Measurements from ENCODE around the gene FAM83G.
"Not testable (repeated sequence)": the region's sequence is repeated elsewhere in the genome, so short reads cannot be mapped to it uniquely, and the experiment has no call there.

Gene FAM83G

DNA sequence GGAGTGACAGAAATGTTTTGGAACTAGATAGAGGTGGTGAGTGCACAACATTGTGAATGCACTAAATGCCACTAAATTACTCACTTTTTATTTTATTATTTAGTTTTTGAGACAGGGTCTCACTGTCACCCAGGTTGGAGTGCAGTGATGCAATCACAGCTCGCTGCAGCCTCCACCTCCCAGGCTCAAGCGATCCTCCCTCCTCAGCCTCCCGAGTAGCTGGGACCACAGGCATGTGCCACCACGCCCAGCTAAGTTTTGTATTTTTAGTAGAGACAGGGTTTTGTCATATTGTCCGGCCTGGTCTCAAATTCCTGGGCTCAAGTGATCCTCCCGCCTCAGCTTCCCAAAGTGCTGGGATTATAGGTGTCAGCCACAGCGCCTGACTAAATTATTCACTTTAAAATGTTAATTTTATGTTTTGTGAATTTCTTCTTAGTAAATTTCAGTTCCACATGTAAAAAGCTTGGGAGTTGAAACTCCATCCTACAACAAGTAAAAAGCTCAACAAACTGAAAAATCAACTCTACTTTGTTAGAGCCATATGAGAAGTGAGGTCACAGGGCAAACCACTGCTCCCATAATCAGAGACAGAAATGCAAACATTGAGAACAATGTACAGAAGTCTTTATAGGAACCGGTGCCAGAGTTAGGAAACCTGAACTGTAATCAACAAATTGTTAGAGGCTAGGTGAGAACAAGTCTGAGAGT is 66.4 kb downstream of the FAM83G start:
- Histone ChIP-seq H3K36me3 (ENCODE audit: insufficient read depth, insufficient read length, low read length) (no peaks in the 10 kb centered on the region), H3K9ac (ENCODE audit: insufficient read length, low read depth) (no peak overlapping the region), H3K27me3 (ENCODE audit: insufficient read depth, insufficient read length) (no peaks in the 10 kb centered on the region), H3K9me3 (ENCODE audit: insufficient read depth, low read length) (no peaks in the 10 kb centered on the region), H3K4me3 (ENCODE audit: insufficient read length, low read depth) (no peak overlapping the region), H3K4me1 (ENCODE audit: insufficient read depth, insufficient read length) (no peaks in the 10 kb centered on the region)
- DNase-seq (ENCODE audit: low read depth, low spot score) = no peak
- no peak for TF ChIP-seq ZNF274 (IDR thresholded peaks at IDR 0.05; ENCODE audit: low read depth, low read length)
- TF ChIP-seq SUZ12 (IDR thresholded peaks at IDR 0.05; ENCODE audit: extremely low read depth, insufficient read depth, insufficient read length) = no peak
- TF ChIP-seq YY1 (IDR thresholded peaks at IDR 0.05; ENCODE audit: insufficient read depth, insufficient read length) = no peak

DNA sequence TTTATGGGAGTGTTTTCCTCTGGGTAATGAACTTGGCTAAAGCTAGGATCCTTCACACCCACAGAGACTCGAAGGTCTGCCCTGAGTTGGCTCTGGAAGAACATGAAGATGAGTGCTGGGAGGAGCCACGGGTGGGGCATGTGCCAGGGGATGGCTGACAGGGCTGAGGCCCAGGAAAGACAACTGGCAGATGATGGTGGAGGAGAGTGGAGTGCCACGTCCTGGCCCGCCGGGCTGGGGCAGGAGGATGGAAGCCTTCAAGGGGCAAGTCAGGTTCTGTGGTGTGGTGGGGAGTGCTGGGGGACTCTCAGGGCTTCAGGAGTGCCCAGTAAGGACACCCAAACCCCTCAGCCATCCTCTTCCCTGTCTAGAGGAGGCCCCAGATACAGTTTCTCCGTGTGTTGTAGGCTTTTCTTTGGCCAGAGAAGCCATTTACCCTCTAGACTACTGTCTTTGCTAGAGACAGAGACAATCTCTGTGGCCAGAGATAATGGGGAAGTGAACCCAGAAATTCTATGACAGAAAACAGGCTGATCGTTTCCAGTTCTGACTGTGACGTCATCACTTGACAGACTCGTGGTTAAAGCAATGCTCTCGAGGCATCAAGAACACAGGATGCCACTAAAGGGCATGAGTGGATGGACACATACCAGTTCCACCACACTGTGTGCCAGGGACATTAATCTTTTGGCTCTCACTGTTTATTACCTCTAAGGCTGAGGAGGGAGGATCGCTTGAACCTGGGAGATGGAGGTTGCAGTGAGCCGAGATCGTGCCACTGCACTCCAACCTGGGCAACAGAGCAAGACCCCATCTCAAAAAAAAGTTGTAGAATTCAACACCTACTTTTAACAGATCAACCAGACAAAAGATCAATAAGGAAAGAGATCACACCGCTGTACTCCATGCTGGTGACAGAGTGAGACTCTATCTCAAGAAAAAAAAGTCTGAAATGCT is 71.2 kb downstream of the FAM83G start:
- DNase-seq (ENCODE audit: low read depth, low spot score) = no peak
- TF ChIP-seq SUZ12 (IDR thresholded peaks at IDR 0.05; ENCODE audit: extremely low read depth, insufficient read depth, insufficient read length) = no peak
- no peak for TF ChIP-seq YY1 (IDR thresholded peaks at IDR 0.05; ENCODE audit: insufficient read depth, insufficient read length)
- no peak for TF ChIP-seq ZNF274 (IDR thresholded peaks at IDR 0.05; ENCODE audit: low read depth, low read length)
- Histone ChIP-seq H3K4me1 (ENCODE audit: insufficient read depth, insufficient read length) (no peaks in the 10 kb centered on the region), H3K9me3 (ENCODE audit: insufficient read depth, low read length) (no peaks in the 10 kb centered on the region), H3K4me3 (ENCODE audit: insufficient read length, low read depth) (no peak overlapping the region), H3K9ac (ENCODE audit: insufficient read length, low read depth) (no peak overlapping the region), H3K36me3 (ENCODE audit: insufficient read depth, insufficient read length, low read length) (peaks cover 25% of the 10 kb centered on the region), H3K27me3 (ENCODE audit: insufficient read depth, insufficient read length) (no peaks in the 10 kb centered on the region)

DNA sequence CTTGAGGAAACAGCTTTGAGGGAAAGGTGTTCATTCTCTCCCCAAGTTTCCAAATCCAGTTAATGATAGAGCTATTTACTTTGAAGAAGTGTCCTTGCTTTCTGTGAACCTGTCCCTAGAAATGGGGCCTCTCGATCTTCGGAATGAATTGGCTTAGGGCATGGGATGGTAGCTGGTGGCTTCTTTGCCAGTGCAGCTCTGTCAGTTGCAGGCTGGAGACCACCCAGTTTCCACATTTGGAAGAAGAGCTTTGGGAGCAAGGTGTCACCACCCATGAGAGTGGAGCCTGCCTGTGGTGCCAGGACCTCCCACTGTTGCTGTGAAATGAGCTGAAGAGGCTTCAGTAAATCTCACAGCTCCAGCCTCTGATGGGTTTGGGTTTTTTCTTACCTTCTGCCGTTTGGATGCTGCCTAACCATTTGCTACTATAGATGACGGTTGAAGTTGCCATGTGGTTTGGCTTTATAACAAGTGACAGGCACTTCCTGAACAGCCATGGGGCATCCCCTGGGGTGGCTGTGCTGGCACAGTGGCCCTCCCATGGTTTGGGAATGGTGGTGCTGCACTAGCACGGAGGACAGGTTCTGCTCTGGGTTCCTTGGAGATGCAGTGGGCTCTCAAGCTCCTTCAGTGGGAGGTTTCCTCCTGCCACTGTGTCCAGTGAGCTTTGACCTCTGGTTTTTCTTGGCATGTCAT is 72.1 kb downstream of the FAM83G start:
- TF ChIP-seq SUZ12 (IDR thresholded peaks at IDR 0.05; ENCODE audit: extremely low read depth, insufficient read depth, insufficient read length) = no peak
- no peak for TF ChIP-seq YY1 (IDR thresholded peaks at IDR 0.05; ENCODE audit: insufficient read depth, insufficient read length)
- no peak for TF ChIP-seq ZNF274 (IDR thresholded peaks at IDR 0.05; ENCODE audit: low read depth, low read length)
- Histone ChIP-seq H3K36me3 (ENCODE audit: insufficient read depth, insufficient read length, low read length) (peaks cover 26% of the 10 kb centered on the region), H3K4me1 (ENCODE audit: insufficient read depth, insufficient read length) (no peaks in the 10 kb centered on the region), H3K27me3 (ENCODE audit: insufficient read depth, insufficient read length) (no peaks in the 10 kb centered on the region), H3K9me3 (ENCODE audit: insufficient read depth, low read length) (no peaks in the 10 kb centered on the region), H3K9ac (ENCODE audit: insufficient read length, low read depth) (no peak overlapping the region), H3K4me3 (ENCODE audit: insufficient read length, low read depth) (no peak overlapping the region)
- DNase-seq (ENCODE audit: low read depth, low spot score) = no peak

DNA sequence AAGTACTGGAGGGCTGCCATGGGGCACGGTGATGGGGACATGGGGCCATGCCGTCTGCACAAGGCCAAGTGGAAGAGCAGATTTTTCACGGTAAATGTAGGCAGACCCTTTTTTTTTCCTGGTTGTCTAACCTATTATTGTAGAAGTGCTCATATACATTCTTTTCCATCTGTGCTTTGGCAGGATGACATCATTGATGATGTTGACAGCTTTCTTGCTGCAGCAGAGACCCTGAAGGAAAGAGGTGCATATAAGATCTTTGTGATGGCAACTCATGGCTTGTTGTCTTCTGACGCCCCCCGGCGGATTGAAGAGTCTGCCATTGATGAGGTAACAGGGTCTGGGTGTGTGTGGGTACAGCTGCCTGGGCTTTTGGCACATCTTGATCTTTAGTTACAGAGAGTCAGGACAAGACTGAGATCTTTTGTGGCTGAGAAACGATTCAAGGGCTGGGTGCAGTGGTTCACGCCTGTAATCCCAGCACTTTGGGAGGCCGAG is 75.9 kb downstream of the FAM83G start:
- Histone ChIP-seq H3K4me1 (ENCODE audit: insufficient read depth, insufficient read length) (no peaks in the 10 kb centered on the region), H3K27me3 (ENCODE audit: insufficient read depth, insufficient read length) (no peaks in the 10 kb centered on the region), H3K9ac (ENCODE audit: insufficient read length, low read depth) (no peak overlapping the region), H3K36me3 (ENCODE audit: insufficient read depth, insufficient read length, low read length) (peaks cover 30% of the 10 kb centered on the region), H3K4me3 (ENCODE audit: insufficient read length, low read depth) (no peak overlapping the region), H3K9me3 (ENCODE audit: insufficient read depth, low read length) (no peaks in the 10 kb centered on the region)
- TF ChIP-seq YY1 (IDR thresholded peaks at IDR 0.05; ENCODE audit: insufficient read depth, insufficient read length) (no peak), ZNF274 (IDR thresholded peaks at IDR 0.05; ENCODE audit: low read depth, low read length) (no peak), SUZ12 (IDR thresholded peaks at IDR 0.05; ENCODE audit: extremely low read depth, insufficient read depth, insufficient read length) (no peak)
- no peak for DNase-seq (ENCODE audit: low read depth, low spot score)

DNA sequence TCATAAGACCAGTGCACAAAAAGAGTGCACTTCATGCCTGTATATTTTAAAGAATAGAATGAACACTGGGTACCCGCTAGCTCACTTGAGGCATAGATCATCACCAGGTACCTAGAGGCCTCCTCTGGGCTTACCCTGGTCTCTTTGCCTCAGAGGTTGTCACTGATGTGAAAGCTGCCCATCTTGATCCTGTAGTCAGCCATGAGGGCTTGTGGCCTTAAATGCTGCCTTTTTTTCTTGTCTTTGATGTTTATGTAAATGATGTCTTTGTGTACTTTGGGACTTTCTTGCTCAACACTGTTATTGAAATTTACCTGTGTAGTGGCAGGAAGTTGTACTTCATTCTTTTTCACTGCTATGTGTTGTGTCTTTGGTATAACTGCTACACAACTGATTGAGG is 79.4 kb downstream of the FAM83G start:
- Histone ChIP-seq H3K9ac (ENCODE audit: insufficient read length, low read depth) (no peak overlapping the region), H3K9me3 (ENCODE audit: insufficient read depth, low read length) (no peaks in the 10 kb centered on the region), H3K4me3 (ENCODE audit: insufficient read length, low read depth) (no peak overlapping the region), H3K36me3 (ENCODE audit: insufficient read depth, insufficient read length, low read length) (peaks cover 19% of the 10 kb centered on the region), H3K4me1 (ENCODE audit: insufficient read depth, insufficient read length) (no peaks in the 10 kb centered on the region), H3K27me3 (ENCODE audit: insufficient read depth, insufficient read length) (no peaks in the 10 kb centered on the region)
- no peak for DNase-seq (ENCODE audit: low read depth, low spot score)
- TF ChIP-seq ZNF274 (IDR thresholded peaks at IDR 0.05; ENCODE audit: low read depth, low read length) (no peak), YY1 (IDR thresholded peaks at IDR 0.05; ENCODE audit: insufficient read depth, insufficient read length) (no peak), SUZ12 (IDR thresholded peaks at IDR 0.05; ENCODE audit: extremely low read depth, insufficient read depth, insufficient read length) (no peak)

DNA sequence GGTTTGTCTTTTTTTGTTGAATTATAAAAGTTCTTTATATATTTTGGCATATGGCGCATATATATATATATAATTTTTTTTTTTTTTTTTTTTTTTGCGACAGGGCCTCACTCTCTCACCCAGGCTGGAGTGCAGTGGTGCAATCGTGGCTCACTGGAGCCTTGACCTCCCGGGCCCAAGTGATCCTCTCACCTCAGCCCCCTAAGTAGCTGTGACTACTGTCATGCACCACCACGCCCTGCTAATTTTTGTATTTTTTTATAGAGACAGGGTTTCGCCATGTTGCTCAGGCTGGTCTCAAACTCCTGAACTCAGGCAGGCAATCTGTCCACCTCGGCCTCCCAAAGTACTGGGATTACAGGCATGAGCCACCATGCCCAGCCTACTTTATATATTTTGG is 82.0 kb downstream of the FAM83G start:
- not testable (repeated sequence) for H3K27me3 ChIP-seq (ENCODE audit: insufficient read depth, insufficient read length); DNase-seq (ENCODE audit: low read depth, low spot score); H3K9me3 ChIP-seq (ENCODE audit: insufficient read depth, low read length); H3K9ac ChIP-seq (ENCODE audit: insufficient read length, low read depth); H3K4me3 ChIP-seq (ENCODE audit: insufficient read length, low read depth); H3K4me1 ChIP-seq (ENCODE audit: insufficient read depth, insufficient read length)
- peaks cover 22% of the 10 kb centered on the region for H3K36me3 ChIP-seq (ENCODE audit: insufficient read depth, insufficient read length, low read length)
